ENCODE results near the gene MASP1.

DNA sequence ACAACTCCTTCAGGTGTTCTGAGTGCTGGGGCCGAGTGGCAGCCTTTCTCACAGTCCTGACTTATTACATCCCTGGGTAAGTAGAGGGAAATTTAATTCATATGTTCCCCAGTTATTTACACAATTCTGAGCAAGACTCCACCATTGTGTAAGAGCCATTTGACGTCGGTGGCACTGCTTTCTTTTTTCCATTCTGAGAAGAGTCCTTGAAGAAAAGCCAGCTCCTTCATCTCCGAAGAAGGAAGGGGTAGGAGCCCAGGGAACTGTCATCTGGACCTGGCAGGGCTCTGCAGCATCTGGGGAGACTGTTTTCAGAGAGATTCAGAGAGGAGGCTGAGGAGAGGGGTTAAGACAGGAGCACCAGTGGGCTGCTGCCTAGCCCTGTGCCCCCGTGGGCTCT lies 22.6 kb upstream of the MASP1 start:
- TF ChIP-seq REST (IDR thresholded peaks at IDR 0.05; ENCODE audit: insufficient read depth in 1 of 2, low read depth in 2 of 2, low read length in 2 of 2) (no peak), FOXP2 (optimal IDR thresholded peaks at IDR 0.05; ENCODE audit: borderline replicate concordance, extremely low read depth, extremely low read length, insufficient read depth) (no peak)
